Prostate gland (tissue), 2 donors: Measurements from ENCODE around the gene SLA2.

ENCODE experiments used
- CTCF ChIP-seq, 4 experiments: fragments of 200-600 bp in 2 of 4; fragments of 450-650 bp in 2 of 4; sonication (generic) in 2 of 4; IDR thresholded peaks; 1 replicate in 3 of 4; 2 replicates in 1 of 4; pipeline ENCODE4 v1.5.1; 2016 to 2019; ENCODE audit warnings: antibody characterized with exemption in 4 of 4, mild to moderate bottlenecking in 2 of 4, moderate library complexity in 2 of 4
- POLR2AphosphoS5 ChIP-seq: sonication (generic); formaldehyde crosslinking; IDR thresholded peaks from one replicate; pipeline ENCODE4 v1.6.1; 2017; ENCODE audit warnings: antibody characterized with exemption

GRCh38 chr20:36574366-36575135 lies 71.4 kb downstream of the SLA2 start:
- TF ChIP-seq POLR2AphosphoS5 = no peak
- TF ChIP-seq CTCF (IDR thresholded peaks at IDR 0.05) = no peak
